K562 (cell line): ENCODE data around the gene MAPRE2. TPM values are rescaled to one million over a fixed set of nuclear protein-coding genes. Genes with fewer than 3 reads are reported as not detected.
A peak's percentile ranks its signal among the peaks of the same experiment; 100 is the strongest.

ENCODE experiments used
- ATAC-seq: fragments of 200-7000 bp; cut with Tn5 transposase; 3 replicates; pipeline ENCODE4 v1.9.1; 2020; ENCODE audit warnings: moderate library complexity
- BruUV-seq: library from RNA; stranded (reverse); fragments of 400-500 nt; replicated peaks from 2 replicates; lab custom pipeline; 2021; lab: Mats Ljungman, UMichigan
- CTCF ChIA-PET: fragments of 300-600 bp; formaldehyde crosslinking; extraction: SDS; loops from one replicate; lab custom pipeline; 2021; ENCODE audit warnings: low intra/inter-chr PET ratio; lab: Yijun Ruan, JAX
- POLR2A ChIA-PET: fragments of 300-600, 350-650 bp; sonication (Branson Sonifier 250); formaldehyde crosslinking; extraction: SDS; loops from one replicate; lab custom pipeline; 2021; ENCODE audit warnings: antibody characterized with exemption, inconsistent platforms; lab: Yijun Ruan, JAX
- DNase-seq, 4 experiments: peaks; one replicate each; pipeline versions ENCODE4 v3.0.0 to v3.0.0-alpha.2; 2011 to 2018; ENCODE audit warnings: low spot score in 3 of 4, mixed read lengths in 3 of 4; ENCODE audit errors: extremely low read depth in 1 of 4
- FAIRE-seq: peaks from 2 replicates; lab custom pipeline; 2011; peaks lifted over from hg19 to GRCh38; lab: Jason Lieb, UNC
- H2AFZ ChIP-seq: 2 replicates; pipeline ENCODE4 v1.6.0; 2011; ENCODE audit warnings: low read depth, low read length, control low read depth, inconsistent platforms
- H3K27ac ChIP-seq: fragments of 200-600 bp; 3 replicates; pipeline ENCODE4 v1.8.0; 2011; ENCODE audit warnings: low read depth, mild to moderate bottlenecking, control low read depth, inconsistent platforms, low read length, moderate library complexity, mixed read lengths; ENCODE audit errors: extremely low read depth
- H3K27me3 ChIP-seq, 2 experiments: fragments of 300-600 bp in 1 of 2; 2 replicates in 1 of 2; 3 replicates in 1 of 2; pipeline versions ENCODE4 v1.6.0 to v1.8.0; 2011; ENCODE audit warnings: inconsistent platforms in 2 of 2, low read length in 2 of 2, mild to moderate bottlenecking in 1 of 2, mixed read lengths in 1 of 2, moderate library complexity in 1 of 2; ENCODE audit not compliant: control insufficient read depth in 2 of 2, insufficient read depth in 2 of 2
- H3K36me3 ChIP-seq: fragments of 300-600 bp; 3 replicates; pipeline ENCODE4 v1.8.0; 2011; ENCODE audit warnings: mild to moderate bottlenecking, low read length, inconsistent platforms; ENCODE audit not compliant: control insufficient read depth, insufficient read depth
- H3K4me1 ChIP-seq, 2 experiments: fragments of 200-600 bp in 1 of 2; replicated peaks in 1 of 2; 2 replicates in 1 of 2; 3 replicates in 1 of 2; pipeline versions ENCODE4 v1.5.1 to v1.8.0; 2011; ENCODE audit warnings: inconsistent platforms in 2 of 2, low read length in 2 of 2, mild to moderate bottlenecking in 1 of 2, mixed read lengths in 1 of 2, moderate library complexity in 1 of 2; ENCODE audit not compliant: control insufficient read depth in 2 of 2, insufficient read depth in 2 of 2
- H3K4me2 ChIP-seq: 2 replicates; pipeline ENCODE4 v1.6.1; 2011; ENCODE audit warnings: low read length, control low read depth, inconsistent platforms, mixed read lengths; ENCODE audit not compliant: insufficient read depth
- H3K4me3 ChIP-seq: fragments of 200-600 bp; sonication (generic), shearing (Covaris generic); 2 replicates; pipeline ENCODE4 v1.5.1; 2016; ENCODE audit warnings: control low read depth, inconsistent platforms
- H3K79me2 ChIP-seq: fragments of 200-600 bp; 3 replicates; pipeline ENCODE4 v1.8.0; 2011; ENCODE audit warnings: low read length, inconsistent platforms; ENCODE audit not compliant: control insufficient read depth, insufficient read depth
- H3K9ac ChIP-seq, 2 experiments: 2 replicates each; pipeline versions ENCODE4 v1.6.0 to v1.6.1; 2011; ENCODE audit warnings: low read depth in 2 of 2, low read length in 2 of 2, control low read depth in 1 of 2, inconsistent platforms in 1 of 2, mild to moderate bottlenecking in 1 of 2, mixed read lengths in 1 of 2; ENCODE audit not compliant: insufficient read depth in 1 of 2
- H3K9me1 ChIP-seq: one replicate; pipeline ENCODE4 v1.6.0; 2011; ENCODE audit warnings: inconsistent platforms, mild to moderate bottlenecking, low read length, moderate library complexity; ENCODE audit not compliant: control insufficient read depth, insufficient read depth
- H3K9me3 ChIP-seq: replicated peaks from 2 replicates; pipeline ENCODE4 v1.5.1; 2011; ENCODE audit warnings: low read depth, low read length, inconsistent platforms; ENCODE audit not compliant: control insufficient read depth, insufficient read depth
- H4K20me1 ChIP-seq: replicated peaks from 2 replicates; pipeline ENCODE4 v1.6.1; 2011; ENCODE audit warnings: low read length, inconsistent platforms, mixed read lengths; ENCODE audit not compliant: control insufficient read depth, insufficient read depth
- CC2D1A ChIP-seq: fragments of 450-650 bp; IDR thresholded peaks from 2 replicates; pipeline ENCODE4 v1.6.1; 2017; ENCODE audit warnings: mild to moderate bottlenecking
- CREM ChIP-seq: IDR thresholded peaks from 2 replicates; pipeline ENCODE4 v1.6.1; 2014; ENCODE audit warnings: antibody characterized with exemption, low read depth
- E2F4 ChIP-seq: sonication (generic); formaldehyde crosslinking; IDR thresholded peaks from 2 replicates; pipeline ENCODE4 v1.8.0; 2022; ENCODE audit warnings: mild to moderate bottlenecking, low read depth, missing genetic modification reagents
- GATA2 ChIP-seq: sonication (generic); formaldehyde crosslinking; IDR thresholded peaks from 2 replicates; pipeline ENCODE4 v1.4.0; 2020; ENCODE audit warnings: mild to moderate bottlenecking, missing genetic modification reagents
- HDGF ChIP-seq: fragments of 450-650 bp; IDR thresholded peaks from 2 replicates; pipeline ENCODE4 v1.6.1; 2016
- HLTF ChIP-seq: fragments of 450-650 bp; IDR thresholded peaks from 2 replicates; pipeline ENCODE4 v1.6.1; 2016
- MYC ChIP-seq, 2 experiments: fragments of 250-450 bp in 1 of 2; sonication (Bioruptor Pico) in 1 of 2; IDR thresholded peaks; 2 replicates each; pipeline versions ENCODE4 v1.5.1 to v1.6.1; 2012 to 2021; ENCODE audit warnings: low read depth in 2 of 2, borderline replicate concordance in 1 of 2, improper control_type of control experiment in 1 of 2, low read length in 1 of 2, mild to moderate bottlenecking in 1 of 2, moderate library complexity in 1 of 2
- MYNN ChIP-seq, 2 experiments: sonication (generic); formaldehyde crosslinking in 1 of 2; IDR thresholded peaks; 2 replicates each; pipeline versions ENCODE4 v1.5.0 to v1.6.1; 2016 to 2020; ENCODE audit warnings: antibody characterized with exemption in 1 of 2, missing genetic modification reagents in 1 of 2
- RAD21 ChIP-seq, 2 experiments: fragments of 250-450 bp in 1 of 2; fragments of 450-650 bp in 1 of 2; sonication (Bioruptor Pico) in 1 of 2; formaldehyde crosslinking in 1 of 2; IDR thresholded peaks in 1 of 2; conservative IDR thresholded peaks in 1 of 2; 2 replicates each; pipeline versions ENCODE4 v1.4.0 to v1.8.0; 2020 to 2022; ENCODE audit warnings: mild to moderate bottlenecking in 2 of 2, moderate library complexity in 1 of 2
- SMC3 ChIP-seq: conservative IDR thresholded peaks from 2 replicates; pipeline ENCODE4 v1.6.1; 2011; ENCODE audit warnings: low read depth, low read length, improper control_type of control experiment; ENCODE audit not compliant: insufficient read depth
- SRSF3 ChIP-seq: fragments of 200-400 bp; formaldehyde crosslinking; IDR thresholded peaks from 2 replicates; pipeline ENCODE4 v1.6.1; 2016; ENCODE audit warnings: mild to moderate bottlenecking, low read length, moderate library complexity; ENCODE audit not compliant: insufficient read depth
- STAG1 ChIP-seq: sonication (generic); formaldehyde crosslinking; IDR thresholded peaks from 2 replicates; pipeline ENCODE4 v1.5.0; 2020; ENCODE audit warnings: missing genetic modification reagents, borderline replicate concordance
- THRAP3 ChIP-seq: fragments of 450-650 bp; IDR thresholded peaks from 2 replicates; pipeline ENCODE4 v1.6.1; 2016; ENCODE audit warnings: mild to moderate bottlenecking, inconsistent platforms, borderline replicate concordance
- ZBTB33 ChIP-seq: sonication (generic); formaldehyde crosslinking; IDR thresholded peaks from 2 replicates; pipeline ENCODE4 v1.8.1; 2023; ENCODE audit warnings: mild to moderate bottlenecking, missing genetic modification reagents
- ZFP36 ChIP-seq: fragments of 150-350 bp; IDR thresholded peaks from 2 replicates; pipeline ENCODE4 v1.6.1; 2018; ENCODE audit warnings: low read length, low read depth; ENCODE audit not compliant: partially characterized antibody
- ZKSCAN3 ChIP-seq: fragments of 250-450 bp; sonication (Bioruptor Pico); IDR thresholded peaks from 2 replicates; pipeline ENCODE4 v1.4.0; 2020
- WGBS: fragments of 100-300 bp; shearing (Covaris generic); methylation state at CpG from one replicate; pipeline ENCODE4 v1.1.6; 2016; ENCODE audit warnings: low coverage, mixed read lengths; ENCODE audit not compliant: insufficient coverage; ENCODE audit errors: missing lambda C conversion rate; 5-methylcytosine and 5-hydroxymethylcytosine counted together
- in situ Hi-C: fragments of 300-500 bp; cut with MboI; formaldehyde crosslinking; loops from 4 replicates; pipeline ENCODE4 v1.15.0; 2018; ENCODE audit warnings: inconsistent platforms, mixed read lengths
- intact Hi-C: fragments of 100-400 bp; cut with micrococcal nuclease; formaldehyde crosslinking; loops from 2 replicates; pipeline ENCODE4 v1.14.2; 2022
- polyA plus RNA-seq, 8 experiments: library from polyadenylated mRNA; depleted of rRNA in 4 of 8; stranded (reverse) in 5 of 8; unstranded in 3 of 8; fragments of >200 nt; fragmentation: Nextera tagmentation in 2 of 8; fragmentation: Illumina TruSeq in 1 of 8; extraction: Ambion mirVana in 2 of 8; extraction: Trizol in 1 of 8; gene quantifications; 2 replicates each; pipeline versions ENCODE4 v1.2.1 to v1.2.3, GENCODE V29; 2011 to 2014; ENCODE audit warnings: inconsistent platforms in 1 of 8, missing spikeins in 1 of 8
- total RNA-seq, 7 experiments: library from RNA; depleted of rRNA in 6 of 7; stranded (reverse); fragments of >200 nt in 6 of 7; fragmentation: Illumina TruSeq in 2 of 7; extraction: Trizol in 2 of 7; gene quantifications; 2 replicates each; pipeline versions ENCODE4 v1.2.1 to v1.2.3, GENCODE V29; 2011 to 2021; ENCODE audit warnings: low replicate concordance in 1 of 7

Gene MAPRE2
- total and polyA plus RNA-seq, 9 of the 15 experiments (the other 6 are each of a cell fraction or from before 2014, with no cell fraction given), result 32.3 to 70.7 (median 40.7) TPM

GRCh38 chr18:35142275-35142615 lies 101.0 kb downstream of the MAPRE2 start (continued):
- TF ChIP-seq ZBTB33 (no peak), HLTF (no peak), SRSF3 (no peak), ZKSCAN3 (CRISPR knock-in tag) (no peak), GATA2 (CRISPR knock-in tag) (no peak)

- no TSS peak for BruUV-seq
- no peaks in the 10 kb centered on the region for H4K20me1 ChIP-seq
- H3K27me3 ChIP-seq, result no peaks in the 10 kb centered on the region
- peaks cover 6% of the 10 kb centered on the region; the same call in 1 of the 3 replicates for H3K36me3 ChIP-seq
- H3K4me2 ChIP-seq, result no peak overlapping the region
- H3K9me3 ChIP-seq, result no peaks in the 10 kb centered on the region
- H3K4me3 ChIP-seq, result no peak overlapping the region
- WGBS, result 41% methylated on average over 8 of the region's 8 CpGs
- no peak overlapping the region for H3K9ac ChIP-seq
- no peaks in the 10 kb centered on the region for H3K79me2 ChIP-seq
- ChIA-PET CTCF (interaction anchor here (0.6 to 2.8 kb wide), 6 partner anchors 17 to 277 kb away, joined by 3 to 32 read pairs (median 7); no protein-coding TSS in a partner anchor), POLR2A (interaction anchor here (0.6 to 2.1 kb wide), 7 partner anchors 10 to 804 kb away, joined by 3 to 6 read pairs (median 4); no protein-coding TSS in a partner anchor)
- no peaks in the 10 kb centered on the region; a peak in 2 of 5 replicates for H3K4me1 ChIP-seq
- FAIRE-seq (peak; percentile 85), DNase-seq (peak; percentile 28 to 76 (median 50)), ATAC-seq (peak; percentile 99)
- in situ Hi-C loops (loop anchor here (10.0 kb wide), 1 partner anchor 139 kb away; no protein-coding TSS in a partner anchor), intact Hi-C loops (loop anchor here (1.0 kb wide), 2 partner anchors 118 to 138 kb away; no protein-coding TSS in a partner anchor)
- H3K27ac ChIP-seq, result no peak overlapping the region
- no peak overlapping the region for H2AFZ ChIP-seq
- H3K9me1 ChIP-seq, result no peaks in the 10 kb centered on the region
- TF ChIP-seq MYC (IDR thresholded peaks at IDR 0.05; ENCODE audit: low read depth, low read length) (0 out of 2 replicates have a peak, but pooled peaks have one; percentile 18), MYC (CRISPR knock-in tag; IDR thresholded peaks at IDR 0.05; ENCODE audit: borderline replicate concordance, low read depth) (no peak), HDGF (0 out of 2 replicates have a peak, but pooled peaks have one; percentile 25), GATA2 (CRISPR knock-in tag) (no peak), STAG1 (peak; percentile 46; the same call in 1 of the 2 replicates), THRAP3 (peak; percentile 22; the same call in 1 of the 2 replicates), CREM (0 out of 2 replicates have a peak, but pooled peaks have one; percentile 21), SMC3 (peak; percentile 93), MYNN (IDR thresholded peaks at IDR 0.05) (peak; percentile 70; the same call in 1 of the 2 replicates), MYNN (CRISPR knock-in tag; IDR thresholded peaks at IDR 0.05) (no peak), ZFP36 (peak; percentile 12), CC2D1A (0 out of 2 replicates have a peak, but pooled peaks have one; percentile 33), E2F4 (CRISPR knock-in tag) (no peak), RAD21 (CRISPR knock-in tag; conservative IDR thresholded peaks at IDR 0.05 in 1 of 2, IDR thresholded peaks at IDR 0.05 in 1 of 2) (peak; percentile 91 to 96)
These were observed 102.7 kb downstream of the MAPRE2 start for GRCh38 chr18:35143622-35144596.
